NOMO-1 treated with dmso at 0.1 percent for 144 hours (cell line): ENCODE results near the gene AGBL1.

Experiments
- DNase-seq: peaks from one replicate; lab custom pipeline; 2025; ENCODE audit not compliant: unreplicated experiment; lab: John Stamatoyannopoulos, UW

Gene AGBL1

DNA sequence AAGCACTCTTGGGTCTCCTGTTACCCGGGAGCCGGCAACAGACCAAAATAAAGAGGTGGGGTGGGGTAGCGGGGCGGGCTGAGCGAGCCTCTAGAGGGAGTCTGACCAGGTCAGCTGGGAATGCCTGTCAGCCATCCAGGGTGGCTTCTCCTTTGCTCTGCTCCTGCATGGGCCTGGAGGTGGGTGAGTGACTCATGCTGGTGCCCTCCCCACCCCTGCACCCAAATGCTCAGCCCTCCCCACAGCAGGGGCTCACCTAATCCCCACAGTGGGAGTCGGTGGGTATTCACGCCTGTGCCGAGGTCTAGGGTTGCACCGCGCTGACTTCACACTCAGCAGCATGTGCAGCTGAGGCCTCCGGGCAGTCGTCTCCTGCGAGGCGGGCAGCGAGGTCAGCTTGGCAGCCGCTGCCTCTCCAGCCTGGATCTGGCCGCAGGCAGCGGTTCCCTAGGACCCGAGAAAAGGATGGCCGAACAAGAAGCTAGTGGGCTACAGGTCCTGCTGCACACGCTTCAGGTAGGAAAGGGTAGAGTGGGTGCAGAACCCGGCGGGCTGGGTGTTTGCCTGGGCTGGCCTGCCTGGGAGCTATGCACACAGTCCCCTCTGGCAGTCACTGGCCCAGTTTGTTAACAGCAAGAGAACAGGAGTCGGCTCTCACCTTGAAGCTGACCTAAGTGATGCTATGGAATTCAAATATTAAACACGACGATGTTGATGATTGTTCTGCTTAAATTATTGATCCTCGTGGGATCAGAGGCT, at the start of gene AGBL1:
TSS of gene AGBL1 (plus strand) at position 364 of the 759 bp plus-strand sequence.
- no peak for DNase-seq

DNA sequence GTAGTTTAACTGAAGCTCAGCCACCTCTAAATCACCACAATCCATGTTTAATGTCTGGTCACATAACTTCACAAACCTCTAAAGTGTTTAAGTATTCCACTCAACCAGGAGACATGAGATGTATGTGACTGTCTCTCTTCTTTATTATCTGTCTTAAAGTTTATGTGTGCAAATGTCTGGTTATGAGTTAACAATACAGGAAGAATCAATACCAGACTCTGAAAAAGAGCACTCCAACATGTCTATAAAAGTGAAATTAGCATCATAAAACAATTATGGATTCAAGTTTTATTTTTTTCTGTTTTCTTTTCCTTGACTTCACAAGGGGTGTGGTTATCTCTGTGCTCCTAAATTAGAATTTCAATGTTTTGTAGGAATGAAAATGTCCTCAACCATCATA, 44.8 kb upstream of the AGBL1 start:
- no peak for DNase-seq

DNA sequence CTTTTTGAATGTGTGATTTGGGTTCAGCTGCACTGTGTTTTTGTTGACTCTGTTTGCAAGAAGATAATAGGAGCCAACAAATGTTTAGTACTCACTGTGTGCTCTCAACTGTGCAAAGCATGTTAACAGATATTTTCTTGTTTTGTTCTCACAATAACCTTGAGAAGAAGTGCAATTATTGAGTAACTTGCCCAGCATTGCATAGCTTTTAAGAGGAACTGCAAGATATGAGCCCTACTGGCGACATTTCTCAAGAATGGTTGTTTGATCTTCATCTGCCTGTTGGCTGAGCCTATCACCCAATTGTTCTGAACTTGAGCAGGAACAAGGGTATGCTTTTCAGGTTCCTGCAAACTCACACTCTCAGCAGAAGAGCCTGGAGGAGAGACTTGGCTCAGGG, 43.4 kb upstream of the AGBL1 start:
- no peak for DNase-seq

DNA sequence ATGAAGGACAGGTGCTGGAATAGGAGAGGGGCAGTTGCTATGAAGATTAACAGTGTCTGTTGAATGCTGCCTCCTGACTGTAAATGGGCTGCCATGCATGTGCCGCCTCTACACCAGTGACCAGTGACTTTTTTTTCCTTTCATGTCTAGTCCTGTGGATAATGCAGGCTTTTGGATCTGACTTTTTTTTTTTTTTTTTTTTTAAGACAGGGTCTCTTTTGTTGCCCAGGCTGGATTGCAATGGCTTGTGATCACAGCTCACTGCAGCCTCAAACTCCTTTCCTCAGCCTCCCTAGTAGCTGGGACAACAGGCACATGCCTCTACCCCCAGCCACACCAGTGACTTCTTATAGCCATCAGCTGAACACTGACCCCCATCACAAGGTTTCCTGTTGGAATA, 41.2 kb upstream of the AGBL1 start:
- DNase-seq: no peak

DNA sequence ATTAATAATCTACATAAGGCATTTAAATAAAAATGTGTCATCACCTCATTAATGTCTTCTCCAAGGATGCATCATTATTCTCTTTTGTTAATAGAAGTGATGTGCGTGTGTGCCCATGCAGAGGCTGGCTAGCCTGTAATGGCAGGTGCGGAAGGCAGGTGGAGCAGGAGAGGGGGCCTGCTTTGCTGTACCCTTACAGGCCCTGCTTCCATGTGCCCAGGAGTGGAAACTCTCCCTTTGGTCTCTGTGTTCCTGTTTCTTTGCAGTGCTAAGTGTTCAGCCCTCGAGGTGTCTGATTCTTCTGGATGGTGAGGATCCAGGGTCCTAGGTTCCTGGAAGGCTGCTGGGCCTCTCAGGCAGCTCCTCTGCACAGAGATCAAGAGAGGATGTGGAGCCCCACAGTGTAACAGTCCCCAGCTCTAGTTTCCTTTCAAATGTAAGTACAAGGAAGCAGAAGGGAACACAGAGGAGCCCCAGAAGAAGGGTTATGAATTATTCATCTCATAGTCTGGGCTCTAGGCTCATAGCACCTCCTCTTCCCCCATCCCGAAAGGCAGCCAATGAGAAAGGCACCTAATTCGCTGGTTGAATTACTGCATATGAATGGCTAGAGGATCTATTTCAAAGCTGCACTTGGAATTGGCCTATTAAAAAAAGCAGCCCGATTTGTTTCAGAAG, 39.2 kb upstream of the AGBL1 start:
- DNase-seq: no peak

DNA sequence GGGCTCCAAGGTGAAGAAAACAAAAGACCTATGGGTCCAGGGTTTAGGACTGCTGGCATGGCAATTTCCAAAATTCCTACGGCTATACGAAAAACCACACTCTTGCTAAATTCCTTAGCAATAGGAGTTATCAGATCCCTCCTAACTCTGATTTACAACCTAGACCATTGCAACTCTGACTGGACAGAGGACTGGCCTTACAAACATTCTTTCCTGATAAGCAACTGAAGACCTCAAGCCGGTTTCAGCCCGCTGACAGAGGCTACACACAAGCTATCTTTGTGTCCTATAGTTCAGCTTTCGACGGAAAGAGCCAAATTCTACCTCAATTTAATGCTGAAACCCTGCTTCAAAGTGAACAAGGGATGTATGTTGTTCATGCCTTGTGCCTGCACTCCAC, 38.3 kb upstream of the AGBL1 start:
- DNase-seq: no peak

DNA sequence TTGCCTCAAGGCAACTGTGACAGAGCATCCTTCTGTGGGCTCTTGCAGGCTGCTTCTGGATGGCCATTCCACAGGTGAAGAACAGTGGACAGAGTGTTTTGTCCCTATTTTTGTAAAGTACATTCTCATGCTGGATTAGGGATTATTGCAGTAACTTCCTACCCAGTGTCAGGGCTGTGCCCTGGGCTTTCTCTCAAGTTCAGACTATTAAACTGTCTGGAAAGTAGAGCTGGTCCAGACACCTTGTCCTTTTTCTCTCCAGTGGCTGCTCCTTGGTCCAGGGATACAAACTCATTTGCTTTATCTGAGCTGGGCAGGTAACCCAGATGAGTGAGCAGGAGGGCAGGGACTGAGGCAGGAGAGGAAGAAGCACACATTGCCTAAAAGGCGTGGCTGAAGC, 37.4 kb upstream of the AGBL1 start:
- DNase-seq: no peak

DNA sequence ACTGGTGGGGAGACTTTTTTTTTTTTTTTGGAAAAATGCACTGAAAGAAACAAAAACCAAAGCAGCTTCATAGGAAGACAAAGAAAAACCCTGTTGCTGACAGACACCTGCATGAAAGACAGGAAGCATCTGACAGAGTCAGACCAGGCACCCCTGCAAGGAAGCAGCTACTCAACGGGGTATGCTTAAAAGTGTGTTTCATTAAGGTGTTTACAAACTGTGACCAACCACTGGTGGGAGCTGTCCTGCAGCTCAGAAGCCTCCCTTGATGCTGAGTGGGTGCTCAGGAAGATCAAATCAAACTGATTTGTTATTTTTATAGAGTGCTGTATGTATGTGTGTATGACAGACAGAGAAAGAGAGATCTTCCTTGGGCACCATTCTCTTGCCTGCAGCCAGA, 34.7 kb upstream of the AGBL1 start:
- no peak for DNase-seq

DNA sequence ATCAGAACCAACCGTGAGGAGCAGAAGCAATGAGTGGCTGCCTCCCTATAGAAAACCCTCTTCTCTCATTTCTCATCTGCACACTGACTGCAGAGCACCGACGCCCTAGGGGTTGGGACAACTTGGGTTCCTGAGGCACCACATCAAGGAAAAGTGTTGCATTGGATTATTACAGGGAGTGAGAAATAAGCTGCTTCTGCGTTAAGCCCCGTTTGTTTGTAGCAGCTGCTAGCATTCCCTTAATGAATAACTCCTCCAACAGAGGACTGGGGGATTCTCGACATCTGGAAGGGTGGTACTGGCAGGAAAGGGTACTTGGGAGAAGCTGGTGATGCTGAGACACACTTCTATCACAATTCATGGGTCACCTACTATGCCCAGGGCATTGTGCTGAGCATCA, 25.3 kb upstream of the AGBL1 start:
- no peak for DNase-seq

DNA sequence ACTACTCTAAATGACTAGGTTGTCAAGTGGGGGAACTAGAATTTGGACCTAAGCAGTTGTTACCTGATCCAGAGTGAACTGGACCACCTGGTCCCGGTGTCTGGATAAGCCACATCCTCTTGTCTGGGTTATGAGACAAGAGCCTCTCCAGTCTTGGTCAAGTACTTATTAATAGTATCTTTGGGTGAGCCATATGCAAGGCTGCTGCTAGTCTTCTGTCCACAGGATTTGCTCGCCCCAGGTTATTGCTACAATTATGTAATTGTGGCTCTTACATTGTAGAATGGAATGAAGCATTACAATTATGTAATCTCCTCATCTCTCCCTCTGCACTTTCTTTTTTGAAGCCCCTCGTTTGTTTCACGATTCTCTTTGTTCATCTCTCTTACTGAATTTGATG, 24.0 kb upstream of the AGBL1 start:
- no peak for DNase-seq

DNA sequence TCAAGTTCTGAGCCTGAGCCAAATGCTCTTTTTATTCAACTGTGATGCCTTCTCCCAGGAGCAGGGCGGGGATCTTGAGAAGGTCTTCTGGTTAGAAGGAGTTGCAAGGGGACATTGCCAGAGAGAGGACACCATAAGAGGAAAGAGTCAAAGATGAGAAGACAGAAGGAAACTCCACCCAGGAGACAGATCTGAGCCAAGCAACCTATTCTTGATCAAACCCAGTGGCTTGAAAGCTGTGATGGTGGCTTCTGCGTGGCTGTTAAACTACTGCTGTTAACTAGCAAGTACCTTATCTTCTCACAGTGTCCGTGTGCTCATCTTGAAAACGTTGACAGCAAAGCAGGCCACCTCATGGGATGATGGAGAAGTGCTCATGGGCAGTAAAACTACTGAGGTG, 19.8 kb upstream of the AGBL1 start:
- DNase-seq: no peak

DNA sequence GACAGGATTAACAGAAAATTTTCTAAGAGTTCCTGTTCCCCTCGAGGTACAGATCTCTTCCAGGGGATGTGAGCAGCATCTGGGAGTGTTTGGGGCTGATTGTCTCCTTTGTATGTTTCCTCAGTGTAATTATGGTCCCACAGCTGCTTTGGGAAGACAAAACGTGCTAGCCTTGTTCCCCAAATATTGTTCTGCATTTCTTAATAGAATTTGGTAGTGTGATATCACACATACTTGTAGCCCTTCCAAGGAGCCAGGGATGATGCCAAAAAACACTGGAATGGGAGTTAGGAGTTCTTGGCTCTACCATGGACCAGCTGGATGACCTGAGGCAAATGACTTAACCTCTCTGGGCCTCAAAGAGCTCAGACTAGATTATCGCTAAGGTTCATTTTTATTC, 19.0 kb upstream of the AGBL1 start:
- no peak for DNase-seq

DNA sequence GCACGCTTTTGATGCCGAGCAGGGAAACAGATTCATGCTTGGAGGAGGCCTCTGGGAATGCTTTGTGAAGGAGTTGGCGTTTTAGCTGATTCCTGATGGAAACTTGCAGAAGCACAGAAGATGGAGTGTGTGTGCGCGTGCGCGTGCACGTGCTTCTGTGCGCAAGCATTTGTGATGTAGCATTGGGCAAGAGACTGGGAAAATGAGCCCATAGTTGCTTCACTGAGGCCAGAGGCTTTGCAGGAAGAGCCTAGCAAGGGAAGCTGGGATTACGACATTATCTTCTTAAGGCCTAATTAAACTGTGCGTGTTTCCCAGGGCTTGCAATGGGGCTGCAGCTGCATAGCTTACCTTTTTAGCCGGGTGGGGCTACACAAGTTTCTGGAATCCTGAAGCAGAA, 18.1 kb upstream of the AGBL1 start:
- DNase-seq: no peak

DNA sequence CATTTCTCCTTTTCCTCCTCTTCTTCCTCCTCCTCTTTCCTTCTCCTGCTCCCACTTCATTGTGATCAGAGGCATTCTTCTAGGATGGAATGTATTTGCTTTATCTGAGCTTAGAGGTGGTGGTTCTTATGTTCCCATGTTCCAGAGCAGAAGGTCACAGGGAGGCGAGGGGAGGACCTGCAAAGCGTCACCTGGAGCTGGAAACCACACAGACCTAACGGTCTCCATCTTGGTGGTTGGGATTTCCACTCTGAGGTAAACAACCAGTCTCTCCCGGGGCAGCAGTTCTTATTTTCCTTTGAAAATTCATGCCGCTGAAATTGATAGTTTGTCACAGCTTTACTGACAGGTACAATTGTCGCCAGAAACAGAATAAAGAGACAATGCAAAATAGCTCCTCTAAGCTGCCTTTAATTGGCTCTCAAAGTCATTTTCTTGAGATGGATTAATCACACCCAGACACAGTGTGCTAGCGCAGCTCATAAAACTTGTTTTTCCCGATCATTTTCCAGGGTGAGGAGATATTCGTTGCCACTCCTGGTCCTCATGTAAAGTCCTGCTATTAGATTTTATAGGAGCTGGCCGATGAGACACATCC, 16.9 kb upstream of the AGBL1 start:
- no peak for DNase-seq

DNA sequence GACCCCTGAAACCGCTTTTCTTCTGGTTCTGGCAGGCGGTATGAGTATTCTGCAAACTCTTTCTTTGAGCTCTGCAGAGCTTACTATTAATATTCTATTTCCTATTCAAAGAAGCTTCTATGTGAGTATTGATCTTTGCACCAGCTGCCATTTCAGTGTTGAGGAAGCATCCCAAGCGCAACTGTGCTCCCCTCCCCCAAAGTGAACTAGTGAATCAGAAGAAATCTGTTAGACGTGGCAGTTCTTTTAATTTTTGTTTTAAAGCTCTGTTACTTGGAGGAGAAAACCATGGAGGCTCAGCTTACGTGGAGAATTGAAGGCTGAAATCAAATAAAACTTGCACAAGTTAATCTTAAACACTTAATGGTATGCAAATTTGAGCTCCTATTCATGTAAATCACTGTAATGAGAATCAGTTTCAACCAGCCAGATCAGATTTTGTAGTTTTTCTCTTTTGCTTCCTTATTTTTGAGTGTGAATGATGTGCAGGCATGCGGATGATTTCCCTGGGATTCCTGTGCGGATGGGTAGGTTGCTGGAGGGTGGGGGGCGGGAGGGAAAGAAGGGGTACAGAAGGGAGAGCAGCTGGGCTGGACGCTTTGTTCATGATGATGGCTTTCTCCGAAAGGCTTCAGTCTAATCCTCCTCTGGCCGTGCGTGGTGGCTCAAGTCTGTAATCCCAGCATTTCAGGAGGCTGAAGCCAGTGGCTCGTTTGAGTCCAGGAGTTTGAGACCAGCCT, 16.1 kb upstream of the AGBL1 start:
- DNase-seq: no peak

DNA sequence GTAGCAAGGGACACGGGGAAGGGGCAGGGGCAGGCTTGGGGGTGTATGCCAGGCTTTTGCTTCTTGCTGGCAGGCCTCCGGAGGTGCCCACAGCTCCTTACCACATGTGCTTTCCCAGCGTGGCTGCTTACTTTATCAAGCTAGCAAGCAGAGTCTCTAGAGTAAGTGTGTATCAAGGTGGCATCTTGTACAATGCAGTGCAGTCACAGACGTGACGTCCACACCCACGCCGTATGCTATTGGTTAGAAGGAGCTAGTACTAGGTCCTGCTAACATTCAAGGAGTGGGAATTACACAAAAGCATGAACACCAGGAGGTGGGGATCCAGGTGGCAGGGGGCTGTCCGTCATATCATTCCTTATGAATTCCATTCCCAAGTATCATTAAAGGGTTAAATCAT, 15.3 kb upstream of the AGBL1 start:
- DNase-seq: no peak

DNA sequence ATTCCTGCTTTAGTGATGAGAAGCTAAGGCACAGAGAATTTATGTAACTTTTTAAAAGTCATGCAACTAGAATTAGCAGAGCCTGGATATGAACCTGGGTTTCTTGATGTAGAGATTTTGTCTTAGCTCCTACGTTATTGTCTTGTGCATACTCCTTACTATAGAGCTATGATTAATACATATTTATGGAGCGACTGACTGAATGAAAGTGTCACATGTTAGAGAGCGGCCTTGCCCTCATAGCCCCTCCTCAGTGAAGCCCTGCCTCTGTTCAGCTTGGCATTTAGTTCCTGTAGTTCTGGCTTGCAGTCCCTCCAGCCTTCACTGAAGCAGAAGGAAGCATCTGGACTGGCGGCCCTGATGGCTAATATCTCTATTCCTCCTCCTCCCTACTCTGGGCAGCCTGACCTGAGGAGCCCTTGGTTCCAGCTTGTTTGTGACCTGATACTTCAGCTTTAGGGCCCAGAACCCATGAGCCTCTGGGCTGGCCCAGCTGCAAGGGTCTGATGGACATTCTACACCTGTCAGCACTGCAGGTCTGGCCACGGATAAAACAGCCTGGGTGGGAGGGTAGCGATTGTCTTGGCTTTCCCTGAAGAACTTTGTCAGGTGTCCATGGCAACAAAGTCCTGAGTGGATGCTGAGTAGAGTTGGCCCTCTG, 13.4 kb upstream of the AGBL1 start:
- DNase-seq: no peak

DNA sequence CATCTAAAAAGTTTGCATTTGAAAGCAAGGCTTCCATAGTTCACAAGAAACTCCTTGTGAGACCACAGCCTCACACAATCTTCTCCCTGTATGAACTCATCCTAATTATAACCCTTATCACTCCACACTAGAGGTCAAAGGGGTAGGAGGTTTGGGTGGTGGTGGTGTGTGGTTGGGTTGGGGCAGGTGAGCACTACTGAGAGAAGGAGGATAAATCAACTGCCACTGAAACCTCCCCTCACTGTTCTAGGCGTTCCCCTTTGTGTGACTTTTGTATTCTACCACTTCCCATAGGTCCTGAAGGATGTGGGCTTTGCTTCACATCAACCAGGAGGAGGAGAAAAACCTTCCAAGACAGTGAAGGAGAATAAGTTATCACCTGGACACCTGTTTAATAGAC, 6.4 kb upstream of the AGBL1 start:
- no peak for DNase-seq

DNA sequence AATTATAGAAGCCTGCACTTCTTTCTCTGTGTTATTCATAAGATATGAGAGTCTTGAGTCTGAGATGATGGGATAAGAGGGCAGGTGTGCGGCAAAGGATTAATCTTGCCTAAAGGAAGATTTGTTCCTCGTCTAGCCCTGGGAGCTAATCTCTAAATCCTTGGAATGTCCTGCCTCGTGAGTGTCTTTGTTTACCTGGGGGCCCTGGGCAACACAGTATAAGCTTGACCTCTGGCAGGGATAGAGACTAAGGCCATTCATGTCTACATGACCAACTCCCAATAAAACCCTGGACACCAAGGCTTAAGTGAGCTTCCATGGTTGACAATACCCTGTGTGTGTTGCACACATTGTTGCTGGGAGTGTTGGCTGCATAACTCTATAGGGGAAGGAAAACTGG, 3.2 kb upstream of the AGBL1 start:
- DNase-seq: no peak

DNA sequence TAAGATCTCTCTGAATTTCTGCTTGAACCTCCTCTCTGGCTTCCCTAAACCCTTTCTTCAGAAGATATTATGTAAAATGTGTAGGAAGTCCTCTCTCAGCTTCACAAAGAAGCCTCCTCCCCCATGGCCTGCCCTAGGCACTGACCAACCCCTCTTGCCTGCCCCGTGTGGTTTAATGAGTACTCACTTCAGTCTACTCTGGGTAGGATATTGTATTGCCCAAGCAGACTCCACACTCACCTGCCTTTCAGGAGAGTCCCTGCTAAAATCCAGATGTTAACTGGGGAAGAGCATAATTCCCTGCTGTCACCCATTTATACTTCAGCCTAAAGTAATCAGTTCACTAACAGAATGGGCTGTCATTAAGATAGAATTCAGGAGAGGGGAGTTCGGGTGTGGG, 2.6 kb upstream of the AGBL1 start:
- no peak for DNase-seq

DNA sequence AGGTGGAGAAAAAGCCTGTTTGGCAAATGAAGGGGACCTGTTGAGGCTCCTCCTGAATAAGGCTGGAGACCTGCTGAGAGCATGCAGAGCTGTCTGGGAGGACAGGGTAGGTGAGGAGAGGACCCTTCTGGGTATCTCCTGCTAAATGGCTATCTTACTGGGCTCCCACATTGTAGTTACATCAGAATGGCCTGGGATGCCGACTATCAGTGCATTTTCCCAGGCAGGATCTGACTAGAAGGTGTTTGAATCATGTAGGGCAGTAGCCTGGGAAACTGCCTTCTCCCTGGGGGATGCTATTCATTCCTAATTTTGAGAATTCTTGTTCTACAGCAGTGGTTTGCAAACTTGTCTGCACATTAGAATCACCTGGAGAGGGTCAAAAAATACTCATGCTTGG, 631 bp downstream of the AGBL1 start:
- DNase-seq: no peak
